Neural progenitor cell (in vitro differentiated cells): ENCODE results near the gene ACKR3. TPM values are rescaled to one million over a fixed set of nuclear protein-coding genes. Genes with fewer than 3 reads are reported as not detected.

Experiments
- DNase-seq: peaks from one replicate; pipeline ENCODE4 v3.0.0-alpha.2; 2016; ENCODE audit warnings: low spot score
- H2AFZ ChIP-seq: fragments of 200-600 bp; sonication (generic); replicated peaks from 2 replicates; pipeline ENCODE4 v1.6.1; 2016; ENCODE audit warnings: antibody characterized with exemption
- H3F3A ChIP-seq: fragments of 200-600 bp; sonication (generic); 2 replicates; pipeline ENCODE4 v1.6.1; 2016; ENCODE audit warnings: antibody characterized with exemption, low read depth
- H3K27ac ChIP-seq: fragments of 200-600 bp; sonication (generic); 2 replicates; pipeline ENCODE4 v1.5.1; 2016; ENCODE audit warnings: mild to moderate bottlenecking
- H3K27me3 ChIP-seq: fragments of 200-600 bp; sonication (generic); 2 replicates; pipeline ENCODE4 v1.6.1; 2016; ENCODE audit warnings: mild to moderate bottlenecking, moderate library complexity
- H3K36me3 ChIP-seq: fragments of 200-600 bp; sonication (generic); 2 replicates; pipeline ENCODE4 v1.5.1; 2016
- H3K4me1 ChIP-seq: fragments of 200-600 bp; sonication (generic); 2 replicates; pipeline ENCODE4 v1.6.1; 2016; ENCODE audit warnings: mixed run types
- H3K4me2 ChIP-seq: fragments of 200-600 bp; sonication (generic); 2 replicates; pipeline ENCODE4 v1.6.1; 2016
- H3K4me3 ChIP-seq: fragments of 200-600 bp; sonication (generic); 2 replicates; pipeline ENCODE4 v1.5.1; 2016
- H3K79me2 ChIP-seq: fragments of 200-600 bp; sonication (generic); 2 replicates; pipeline ENCODE4 v1.6.1; 2016; ENCODE audit warnings: low read depth
- H3K9ac ChIP-seq: fragments of 200-600 bp; sonication (generic); 2 replicates; pipeline ENCODE4 v1.6.1; 2016
- H3K9me3 ChIP-seq: fragments of 200-600 bp; sonication (generic); 2 replicates; pipeline ENCODE4 v1.5.1; 2016; ENCODE audit warnings: low read depth
- H4K20me1 ChIP-seq: fragments of 200-600 bp; sonication (generic); 2 replicates; pipeline ENCODE4 v1.6.1; 2016; ENCODE audit warnings: low read depth
- H3K27ac Mint-ChIP-seq: 3 replicates; pipeline ENCODE4 v1.8.0; 2021; ENCODE audit warnings: mixed read lengths
- H3K27me3 Mint-ChIP-seq: 2 replicates; pipeline ENCODE4 v1.8.0; 2022; ENCODE audit warnings: low read depth, mild to moderate bottlenecking, inconsistent platforms, moderate library complexity, mixed read lengths; ENCODE audit not compliant: insufficient read depth
- H3K36me3 Mint-ChIP-seq: 3 replicates; pipeline ENCODE4 v1.8.0; 2021; ENCODE audit warnings: mixed read lengths
- H3K4me1 Mint-ChIP-seq: 3 replicates; pipeline ENCODE4 v1.8.0; 2021; ENCODE audit warnings: mixed read lengths
- H3K4me3 Mint-ChIP-seq: 3 replicates; pipeline ENCODE4 v1.8.0; 2021; ENCODE audit warnings: mild to moderate bottlenecking, moderate library complexity, mixed read lengths
- H3K9me3 Mint-ChIP-seq: 3 replicates; pipeline ENCODE4 v1.8.0; 2020; ENCODE audit warnings: mixed read lengths
- CTCF ChIP-seq: fragments of 200-600 bp; sonication (generic); IDR thresholded peaks from 2 replicates; pipeline ENCODE4 v1.5.1; 2017; ENCODE audit warnings: antibody characterized with exemption, mild to moderate bottlenecking
- EZH2 ChIP-seq: fragments of 200-600 bp; sonication (generic); IDR thresholded peaks from 2 replicates; pipeline ENCODE4 v1.6.1; 2017; ENCODE audit warnings: antibody characterized with exemption, mild to moderate bottlenecking, moderate library complexity
- EZH2phosphoT487 ChIP-seq: fragments of 200-600 bp; sonication (generic); IDR thresholded peaks from 2 replicates; pipeline ENCODE4 v1.6.1; 2017; ENCODE audit warnings: antibody characterized with exemption
- total RNA-seq: library from RNA; depleted of rRNA; stranded (reverse); fragments of >200 nt; gene quantifications from 2 replicates; pipeline ENCODE4 v1.2.3, GENCODE V29; 2015; ENCODE audit warnings: low replicate concordance

The ACKR3 gene
- total RNA-seq, 1 donor from 2014 or later, result 1.6 TPM

- H3K4me3 ChIP-seq, result no peak overlapping the region
- Mint-ChIP-seq H3K9me3 (peaks cover 15% of the 10 kb centered on the region), H3K27me3 (peaks cover 15% of the 10 kb centered on the region), H3K27ac (peak overlapping the region; percentile 89), H3K4me3 (peak overlapping the region; percentile 63), H3K4me1 (peaks cover 66% of the 10 kb centered on the region), H3K36me3 (peaks cover 29% of the 10 kb centered on the region)
- H3K4me1 ChIP-seq, result peaks cover 40% of the 10 kb centered on the region
- H3K36me3 ChIP-seq, result no peaks in the 10 kb centered on the region
- no peak overlapping the region for H3K9ac ChIP-seq
- H2AFZ ChIP-seq, result no peak overlapping the region
- H4K20me1 ChIP-seq, result no peaks in the 10 kb centered on the region
- peak overlapping the region; percentile 53 for H3K4me2 ChIP-seq
- no peaks in the 10 kb centered on the region for H3K9me3 ChIP-seq
- H3F3A ChIP-seq, result peaks cover 18% of the 10 kb centered on the region
- no peaks in the 10 kb centered on the region for H3K27me3 ChIP-seq
- no peak for TF ChIP-seq EZH2
- no peak for TF ChIP-seq CTCF
- no peak for TF ChIP-seq EZH2phosphoT487
- DNase-seq, result no peak
- no peaks in the 10 kb centered on the region for H3K79me2 ChIP-seq
- peak overlapping the region; percentile 82 for H3K27ac ChIP-seq
These were observed 7.3 kb downstream of the ACKR3 start for GRCh38 chr2:236576953-236577352.

GRCh38 chr2:236577481-236578410 is 8.1 kb downstream of the ACKR3 start:
- Mint-ChIP-seq H3K4me1 (peaks cover 58% of the 10 kb centered on the region), H3K4me3 (peak overlapping the region; percentile 8), H3K36me3 (peaks cover 29% of the 10 kb centered on the region), H3K27ac (no peak overlapping the region), H3K9me3 (peaks cover 15% of the 10 kb centered on the region), H3K27me3 (peaks cover 12% of the 10 kb centered on the region)
- Histone ChIP-seq H3K36me3 (no peaks in the 10 kb centered on the region), H4K20me1 (no peaks in the 10 kb centered on the region), H3K4me2 (no peak overlapping the region), H3K79me2 (no peaks in the 10 kb centered on the region), H3K27me3 (no peaks in the 10 kb centered on the region), H3F3A (peaks cover 16% of the 10 kb centered on the region), H3K4me3 (no peak overlapping the region), H2AFZ (no peak overlapping the region), H3K9ac (no peak overlapping the region), H3K27ac (no peak overlapping the region), H3K9me3 (no peaks in the 10 kb centered on the region), H3K4me1 (peaks cover 32% of the 10 kb centered on the region)
- no peak for DNase-seq
- TF ChIP-seq CTCF (no peak), EZH2phosphoT487 (no peak), EZH2 (no peak)

- DNase-seq, result no peak
- Mint-ChIP-seq H3K27me3 (peaks cover 10% of the 10 kb centered on the region), H3K4me3 (no peak overlapping the region), H3K9me3 (peaks cover 15% of the 10 kb centered on the region), H3K36me3 (peaks cover 32% of the 10 kb centered on the region), H3K4me1 (peaks cover 56% of the 10 kb centered on the region), H3K27ac (peak overlapping the region; percentile 62)
- Histone ChIP-seq H2AFZ (no peak overlapping the region), H3K4me2 (no peak overlapping the region), H3K27ac (no peak overlapping the region), H3K9me3 (no peaks in the 10 kb centered on the region), H3K4me3 (no peak overlapping the region), H3F3A (peaks cover 16% of the 10 kb centered on the region), H3K4me1 (peaks cover 27% of the 10 kb centered on the region), H3K27me3 (no peaks in the 10 kb centered on the region), H3K79me2 (no peaks in the 10 kb centered on the region), H4K20me1 (no peaks in the 10 kb centered on the region), H3K9ac (no peak overlapping the region), H3K36me3 (no peaks in the 10 kb centered on the region)
- TF ChIP-seq CTCF, result no peak
- TF ChIP-seq EZH2phosphoT487, result no peak
- TF ChIP-seq EZH2, result no peak
These were observed 8.8 kb downstream of the ACKR3 start for GRCh38 chr2:236578411-236578846.
